NCI-H1105 (cell line): Measurements from ENCODE around the gene UGT1A8.
"Not testable (repeated sequence)": the region's sequence is repeated elsewhere in the genome, so short reads cannot be mapped to it uniquely, and the experiment has no call there.

Source experiments
- DNase-seq: peaks from one replicate; lab custom pipeline; 2025; lab: John Stamatoyannopoulos, UW

Gene UGT1A8

DNA sequence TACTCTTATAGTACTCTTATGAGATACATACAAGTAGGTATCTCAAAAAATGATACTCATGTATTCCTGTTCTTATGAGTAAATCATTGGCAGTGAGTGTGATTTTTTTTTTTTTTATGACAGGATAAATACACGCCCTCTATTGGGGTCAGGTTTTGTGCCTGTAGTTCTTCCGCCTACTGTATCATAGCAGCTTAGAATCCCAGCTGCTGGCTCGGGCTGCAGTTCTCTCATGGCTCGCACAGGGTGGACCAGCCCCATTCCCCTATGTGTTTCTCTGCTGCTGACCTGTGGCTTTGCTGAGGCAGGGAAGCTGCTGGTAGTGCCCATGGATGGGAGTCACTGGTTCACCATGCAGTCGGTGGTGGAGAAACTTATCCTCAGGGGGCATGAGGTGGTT, at the start of gene UGT1A8:
Gene UGT1A8, plus strand, starts transcription at position 158 of the 400 bp plus-strand sequence. Its CDS starts 75 bp downstream, at position 233.
- DNase-seq = not testable (repeated sequence)

DNA sequence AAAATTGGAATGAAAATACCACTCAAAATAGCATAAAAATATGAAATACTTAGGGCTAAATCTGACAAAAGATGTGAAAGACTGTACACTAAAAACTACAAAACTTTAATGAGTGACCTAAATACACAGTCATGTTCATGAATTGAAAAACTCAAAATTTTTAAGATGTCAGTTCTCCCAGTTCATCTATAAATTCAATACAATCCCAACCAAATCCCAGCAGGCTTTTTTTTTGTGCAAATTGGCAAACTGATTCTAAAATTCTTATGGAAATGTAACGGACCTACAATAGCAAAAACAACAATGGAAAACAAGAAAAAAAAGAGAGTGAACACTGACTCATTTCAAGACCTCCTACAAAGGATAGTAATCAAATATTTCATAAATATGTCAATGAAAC, 46.4 kb upstream of the UGT1A8 start:
- DNase-seq = no peak

DNA sequence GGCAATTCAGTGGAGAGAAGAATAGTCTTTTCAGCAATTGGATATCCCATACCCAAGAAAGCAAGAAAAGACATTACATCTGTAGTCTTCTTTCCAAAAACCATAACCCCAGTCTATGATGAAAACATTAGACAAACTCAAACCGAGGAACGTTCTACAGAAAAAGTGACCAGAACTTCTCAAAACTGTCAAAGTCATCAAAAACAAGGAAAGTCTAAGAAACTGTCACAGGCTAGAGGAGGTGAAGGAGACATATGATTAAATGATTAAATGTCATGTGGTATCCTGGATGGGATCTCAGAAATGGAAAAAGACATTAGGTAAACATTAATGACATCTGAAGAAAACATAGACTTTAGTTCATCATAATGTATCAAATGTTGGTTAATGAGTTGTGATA, 46.0 kb upstream of the UGT1A8 start:
- no peak for DNase-seq

DNA sequence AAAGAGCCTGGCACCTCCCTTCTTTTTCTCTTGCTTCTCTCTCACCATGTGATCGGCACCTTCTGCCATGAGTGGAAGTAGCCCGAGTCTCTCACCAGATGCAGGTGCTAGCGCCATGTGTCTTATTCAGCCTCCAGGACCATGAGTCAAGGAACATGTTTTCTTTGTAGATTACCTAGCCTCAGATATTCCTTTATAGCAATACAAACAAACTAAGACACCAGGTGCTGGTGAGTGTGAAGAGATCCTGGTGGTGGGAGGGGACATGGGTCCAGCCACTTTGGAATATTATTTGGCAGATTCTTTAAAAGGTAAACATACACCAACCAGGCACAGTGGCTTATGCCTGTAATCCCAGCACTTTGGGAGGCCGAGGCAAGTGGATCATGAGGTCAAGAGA, 45.0 kb upstream of the UGT1A8 start:
- DNase-seq = no peak

DNA sequence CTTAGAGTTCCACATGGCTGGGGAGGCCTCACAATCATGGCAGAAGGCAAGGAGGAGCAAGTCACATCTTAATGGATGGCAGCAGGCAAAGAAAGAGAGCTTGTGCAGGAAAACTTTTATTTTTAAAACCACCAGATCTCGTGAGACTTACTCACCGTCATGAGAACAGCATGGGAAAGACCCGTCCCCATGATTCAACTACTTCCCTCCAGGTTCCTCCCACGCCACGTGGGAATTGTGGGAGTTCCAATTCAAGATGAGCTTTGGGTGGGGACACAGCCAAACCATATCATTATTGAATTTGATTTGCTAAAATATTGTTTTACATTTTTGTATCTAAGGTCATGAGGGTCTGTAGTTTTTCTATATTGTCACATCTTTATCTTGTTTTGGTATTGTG, 40.1 kb upstream of the UGT1A8 start:
- not testable (repeated sequence) for DNase-seq

DNA sequence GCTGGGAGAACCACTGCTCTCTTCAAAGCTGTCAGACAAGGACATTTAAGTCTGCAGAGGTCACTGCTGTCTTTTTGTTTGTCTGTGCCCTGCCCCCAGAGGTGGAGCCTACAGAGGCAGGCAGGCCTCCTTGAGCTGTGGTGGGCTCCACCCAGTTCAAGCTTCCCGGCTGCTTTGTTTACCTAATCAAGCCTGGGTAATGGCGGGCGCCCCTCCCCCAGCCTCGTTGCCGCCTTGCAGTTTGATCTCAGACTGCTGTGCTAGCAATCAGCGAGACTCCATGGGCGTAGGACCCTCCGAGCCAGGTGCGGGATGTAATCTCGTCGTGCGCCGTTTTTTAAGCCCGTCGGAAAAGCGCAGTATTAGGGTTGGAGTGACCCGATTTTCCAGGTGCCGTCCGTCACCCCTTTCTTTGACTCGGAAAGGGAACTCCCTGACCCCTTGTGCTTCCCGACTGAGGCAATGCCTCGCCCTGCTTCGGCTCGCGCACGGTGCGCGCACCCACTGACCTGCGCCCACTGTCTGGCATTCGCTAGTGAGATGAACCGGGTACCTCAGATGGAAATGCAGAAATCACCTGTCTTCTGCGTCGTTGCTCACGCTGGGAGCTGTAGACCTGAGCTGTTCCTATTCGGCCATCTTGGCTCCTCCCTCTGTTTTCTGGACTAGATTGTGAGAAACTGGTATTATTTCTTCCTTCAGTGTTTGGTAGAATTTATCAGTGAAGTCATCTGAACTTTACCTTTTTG, 34.0 kb upstream of the UGT1A8 start:
- DNase-seq = not testable (repeated sequence)

DNA sequence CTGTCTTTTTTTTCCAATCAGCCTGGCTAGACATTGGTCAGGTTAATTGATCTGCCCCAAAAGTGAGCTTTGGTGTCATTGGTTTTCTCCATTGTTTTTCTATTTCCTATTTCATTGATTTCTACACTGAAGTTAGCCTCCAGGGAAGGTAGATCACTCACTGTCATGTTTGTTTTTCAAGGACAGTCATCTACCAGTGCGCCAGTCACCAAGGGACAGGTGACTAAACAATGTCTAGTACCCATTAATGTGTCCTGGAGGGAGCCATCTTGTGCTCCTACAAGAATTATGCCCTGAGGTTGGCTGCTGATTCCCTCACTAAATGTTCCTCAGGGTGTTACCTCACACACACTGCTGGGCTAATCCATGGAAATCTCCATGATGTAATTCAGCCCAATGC, 33.2 kb upstream of the UGT1A8 start:
- DNase-seq = no peak

DNA sequence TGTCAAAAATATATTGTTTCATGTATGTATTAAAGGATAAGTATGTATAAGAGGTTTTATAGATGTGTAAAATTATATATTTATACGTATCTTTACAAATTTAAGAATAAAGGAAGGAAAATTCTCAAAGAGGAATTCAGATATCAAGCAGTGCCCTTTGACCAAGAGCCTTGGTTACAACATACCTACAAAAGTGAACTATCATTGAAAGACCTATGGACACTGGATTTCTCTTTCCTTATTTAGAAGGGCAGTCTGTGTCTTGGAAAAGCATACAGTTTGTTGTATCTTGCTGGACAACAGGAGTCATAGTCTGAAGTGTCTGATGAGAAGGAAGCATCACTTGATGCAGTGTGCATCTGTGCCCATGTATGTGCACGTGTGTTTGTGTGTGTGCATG, 29.0 kb upstream of the UGT1A8 start:
- DNase-seq = no peak

DNA sequence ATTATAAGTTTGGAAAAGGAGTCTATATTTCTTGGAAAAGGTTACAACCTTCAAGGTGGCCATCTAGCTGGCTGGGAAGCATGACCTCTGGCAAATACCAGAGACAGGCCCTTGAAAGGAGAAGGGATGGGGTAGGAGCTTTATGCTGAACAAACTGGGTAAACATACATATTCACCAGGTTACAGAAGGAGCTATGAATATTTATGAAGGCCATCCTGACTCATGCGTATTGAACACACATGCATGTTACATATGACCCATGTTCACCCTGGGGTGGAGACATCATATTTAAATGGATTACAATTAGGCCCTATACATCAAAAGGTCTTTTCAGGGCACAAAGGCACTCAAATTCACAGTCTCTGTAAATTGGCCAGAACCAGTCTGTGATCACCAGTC, 24.7 kb upstream of the UGT1A8 start:
- not testable (repeated sequence) for DNase-seq

DNA sequence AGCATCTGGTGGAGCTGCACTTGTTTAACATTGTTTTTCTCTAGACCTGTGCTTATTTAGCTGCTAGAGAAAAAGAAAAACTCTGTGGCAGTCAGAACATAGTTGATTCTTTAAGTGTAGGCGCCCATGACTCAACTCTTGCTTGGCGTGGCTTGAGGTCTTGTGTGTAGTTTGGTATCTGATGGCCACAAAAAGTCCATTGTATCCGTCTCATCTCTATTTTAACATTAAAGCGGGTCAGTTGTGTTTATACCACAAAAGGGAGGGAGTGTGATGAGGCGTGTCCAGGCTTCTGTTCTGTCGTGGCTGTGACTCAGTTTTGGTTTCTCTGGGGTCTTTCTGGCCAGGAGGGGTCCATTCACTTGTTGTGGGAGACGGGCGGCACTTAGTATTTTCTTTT, 24.2 kb upstream of the UGT1A8 start:
- no peak for DNase-seq

DNA sequence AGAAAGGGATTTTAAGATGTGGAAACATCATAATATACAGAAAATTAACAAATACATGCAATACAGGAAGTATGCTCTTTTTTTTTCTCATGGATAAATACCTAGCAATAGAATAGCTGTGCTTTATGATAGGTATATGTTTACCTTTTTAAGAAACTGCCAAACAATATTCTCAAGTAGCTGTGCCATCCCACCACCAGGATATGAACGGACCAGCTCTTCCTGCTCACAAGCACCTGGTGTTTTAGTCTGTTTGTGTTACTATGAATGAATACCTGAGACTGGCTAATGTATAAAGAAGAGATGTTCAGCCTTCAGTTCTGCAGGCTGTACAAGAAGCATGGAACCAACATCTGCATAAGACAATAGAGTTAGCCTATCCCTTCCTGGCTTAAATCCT, 19.9 kb upstream of the UGT1A8 start:
- no peak for DNase-seq

DNA sequence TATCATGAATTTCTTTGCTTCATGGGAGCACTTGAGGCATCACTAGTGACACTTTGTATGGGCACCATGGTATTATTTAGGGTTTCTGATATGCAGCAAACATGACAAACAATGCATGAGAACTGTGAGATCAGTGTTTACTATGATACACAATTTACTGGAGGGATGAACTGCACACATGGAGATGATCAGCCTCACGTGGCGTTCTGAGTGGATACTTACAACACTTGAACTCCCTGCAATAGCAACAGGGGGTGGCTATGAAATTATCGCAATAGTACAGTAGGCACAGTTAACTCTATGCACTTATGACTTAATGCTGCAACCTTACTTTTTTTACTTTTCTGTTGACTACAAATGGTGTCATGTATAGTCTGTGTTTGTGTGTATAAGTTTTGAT, 18.5 kb upstream of the UGT1A8 start:
- DNase-seq = no peak

DNA sequence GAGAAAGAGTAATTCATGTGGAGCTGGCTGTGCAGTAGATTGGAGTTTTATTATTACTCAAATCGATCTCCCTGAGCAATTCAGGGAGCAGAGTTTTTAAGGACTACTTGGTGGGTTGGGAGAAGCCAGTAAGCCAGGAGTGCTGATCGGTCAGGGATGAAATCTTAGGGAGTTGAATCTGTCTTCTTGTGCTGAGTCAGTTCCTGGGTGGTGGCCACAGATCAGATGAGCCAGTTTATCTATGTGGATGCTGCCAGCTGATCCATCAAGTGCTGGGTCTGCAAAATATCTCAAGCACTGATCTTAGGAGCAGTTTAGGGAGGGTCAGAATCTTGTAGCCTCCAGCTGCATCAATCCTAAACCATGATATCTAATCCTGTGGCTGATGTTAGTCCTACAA, 17.0 kb upstream of the UGT1A8 start:
- no peak for DNase-seq

DNA sequence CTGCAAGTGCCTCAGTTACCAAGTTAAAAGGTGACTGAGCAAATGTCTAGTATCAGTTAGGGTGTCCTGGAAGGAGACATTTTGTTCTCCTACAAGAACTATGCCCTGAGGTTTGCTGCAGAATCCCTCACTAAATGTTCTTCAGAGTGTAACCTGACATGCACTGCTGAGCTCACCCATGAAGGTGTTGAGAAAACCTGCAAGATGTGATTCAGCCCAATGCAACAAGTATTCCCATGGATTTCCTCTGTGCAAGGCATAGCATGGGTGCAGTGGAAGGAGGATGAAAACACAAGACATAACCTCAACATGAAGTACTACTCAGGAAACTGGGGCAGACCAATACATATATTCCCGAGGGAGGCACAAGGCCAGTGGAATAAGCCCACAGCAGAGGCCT, 15.4 kb upstream of the UGT1A8 start:
- no peak for DNase-seq

DNA sequence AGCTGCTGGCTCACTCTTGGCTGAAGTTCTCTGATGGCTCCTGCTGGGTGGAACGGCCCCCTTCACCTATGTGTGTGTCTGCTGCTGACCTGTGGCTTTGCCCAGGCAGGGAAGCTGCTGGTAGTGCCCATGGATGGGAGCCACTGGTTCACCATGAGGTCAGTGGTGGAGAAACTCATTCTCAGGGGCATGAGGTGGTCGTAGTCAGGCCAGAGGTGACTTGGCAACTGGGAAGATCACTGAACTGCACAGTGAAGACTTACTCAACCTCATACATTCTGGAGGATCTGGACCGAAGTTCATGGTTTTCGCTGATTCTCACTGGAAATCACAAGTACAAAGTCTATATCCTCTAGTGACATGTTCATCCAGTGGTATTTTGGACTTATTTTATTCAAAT, 13.9 kb upstream of the UGT1A8 start:
- DNase-seq = no peak

DNA sequence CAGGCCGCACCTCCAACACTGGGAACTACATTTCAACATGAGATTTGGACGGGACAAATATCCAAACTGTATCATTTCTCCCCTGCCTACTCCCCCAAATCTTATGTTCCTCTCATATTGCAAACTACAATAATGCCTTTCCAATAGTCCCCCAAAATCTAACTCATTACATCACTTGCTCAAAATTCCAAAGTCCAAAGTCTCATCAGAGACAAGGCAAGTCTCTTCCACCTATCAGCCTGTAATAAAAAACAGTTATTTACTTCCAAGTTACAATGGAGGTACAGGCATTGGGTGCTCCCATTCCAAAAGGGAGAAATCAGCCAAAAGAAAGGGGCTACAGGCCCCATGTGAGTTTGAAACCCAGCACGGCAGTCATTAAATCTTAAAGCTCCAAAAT, 12.6 kb upstream of the UGT1A8 start:
- no peak for DNase-seq

DNA sequence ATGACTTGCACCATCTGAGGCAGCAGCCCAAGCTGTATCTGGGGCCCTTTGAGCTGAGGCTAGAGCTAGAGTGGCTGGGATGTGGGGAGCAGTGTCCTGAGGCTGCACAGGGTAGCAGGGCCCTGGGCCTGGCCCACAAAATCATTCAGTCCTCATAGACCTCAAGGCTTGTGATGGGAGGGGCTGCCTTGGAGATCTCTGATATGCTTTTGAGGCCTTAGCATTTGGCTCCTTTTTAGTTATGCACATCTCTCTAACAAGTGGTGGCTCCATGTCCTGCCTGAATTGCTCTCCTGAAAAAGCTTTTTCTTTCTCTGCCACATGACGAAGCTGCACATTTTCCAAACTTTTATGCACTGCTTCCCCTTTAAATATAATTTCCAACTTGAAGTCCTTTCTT, 11.8 kb upstream of the UGT1A8 start:
- no peak for DNase-seq

DNA sequence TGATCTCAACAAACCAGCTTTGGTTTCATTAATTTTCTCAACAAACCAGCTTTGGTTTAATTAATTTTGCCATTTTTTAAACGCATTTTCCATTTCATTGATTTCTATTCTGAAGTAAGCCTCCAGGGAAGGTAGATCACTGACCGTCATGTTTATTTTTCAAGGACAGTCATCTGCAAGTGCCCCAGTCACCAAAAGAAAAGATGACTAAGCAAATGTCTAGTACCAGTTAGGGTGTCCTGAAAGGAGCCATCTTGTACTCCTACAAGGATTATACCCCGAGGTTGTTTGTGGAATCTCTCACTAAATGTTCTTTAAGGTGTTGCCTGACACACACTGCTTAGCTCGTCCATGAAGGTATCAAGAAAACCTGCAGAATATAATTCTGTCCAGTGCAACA, 6.1 kb upstream of the UGT1A8 start:
- no peak for DNase-seq

DNA sequence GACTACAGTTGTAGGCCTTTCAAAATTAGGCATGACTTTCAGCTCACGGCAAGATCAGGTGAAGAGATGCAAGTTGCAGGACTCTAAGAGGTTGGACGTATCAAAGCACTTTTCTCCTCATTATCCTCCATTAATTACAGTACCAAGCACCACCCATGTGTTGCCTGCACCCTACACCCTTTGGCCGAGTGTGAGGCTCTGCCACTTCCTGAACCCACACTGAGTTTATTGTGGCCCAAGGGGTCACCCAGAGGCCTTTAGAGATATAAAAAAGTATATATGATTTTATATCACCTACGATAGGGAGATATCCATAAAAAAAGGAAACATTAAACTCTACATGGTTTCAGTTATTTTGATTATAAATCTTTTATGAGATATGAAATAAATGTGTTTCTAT, 2.8 kb downstream of the UGT1A8 start:
- no peak for DNase-seq

DNA sequence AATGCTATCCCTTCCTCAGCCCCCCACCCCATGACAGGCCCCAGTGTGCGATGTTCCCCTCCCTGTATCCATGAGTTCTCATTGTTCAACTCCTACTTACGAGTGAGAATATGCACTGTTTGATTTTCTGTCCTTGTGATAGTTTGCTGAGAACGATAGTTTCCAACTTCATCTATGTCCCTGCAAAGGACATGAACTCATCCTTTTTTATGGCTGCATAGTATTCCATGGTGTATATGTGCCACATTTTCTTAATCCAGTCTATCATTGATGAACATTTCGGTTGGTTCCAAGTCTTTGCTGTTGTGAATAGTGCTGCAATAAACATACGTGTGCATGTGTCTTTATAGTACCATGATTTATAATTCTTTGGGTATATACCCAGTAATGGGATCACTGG, 4.4 kb downstream of the UGT1A8 start:
- not testable (repeated sequence) for DNase-seq

DNA sequence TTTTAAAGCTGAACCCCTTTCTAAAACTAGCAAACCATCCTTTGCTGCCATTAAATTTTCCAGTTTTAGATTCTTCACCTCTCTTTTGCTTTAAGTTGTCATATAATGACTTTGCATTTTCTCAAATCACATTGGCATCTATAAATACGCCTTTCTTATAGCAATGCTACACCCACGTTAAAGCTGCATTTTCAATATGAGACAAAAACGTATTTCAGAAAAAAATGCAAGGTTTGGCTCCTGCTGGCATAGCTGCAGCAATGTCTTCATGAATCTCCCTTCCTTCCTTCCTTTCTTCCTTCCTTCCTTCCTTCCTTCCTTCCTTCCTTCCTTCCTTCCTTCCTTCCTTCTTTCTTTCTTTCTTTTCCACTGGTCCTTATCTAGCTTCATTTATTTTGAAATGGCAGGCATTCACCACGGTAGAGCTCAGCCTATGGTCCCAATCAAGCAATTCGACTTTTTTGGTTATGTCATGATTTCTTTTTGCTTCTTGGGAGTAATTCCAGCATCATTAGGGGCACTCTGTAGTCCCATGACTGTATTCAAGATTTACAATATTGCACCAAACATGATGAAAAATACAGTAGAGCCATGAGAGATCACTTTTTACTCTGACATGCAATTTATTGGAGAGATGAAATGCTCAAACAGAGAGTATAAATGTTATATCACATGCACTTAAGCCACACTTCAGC, 10.0 kb downstream of the UGT1A8 start:
- DNase-seq = no peak

DNA sequence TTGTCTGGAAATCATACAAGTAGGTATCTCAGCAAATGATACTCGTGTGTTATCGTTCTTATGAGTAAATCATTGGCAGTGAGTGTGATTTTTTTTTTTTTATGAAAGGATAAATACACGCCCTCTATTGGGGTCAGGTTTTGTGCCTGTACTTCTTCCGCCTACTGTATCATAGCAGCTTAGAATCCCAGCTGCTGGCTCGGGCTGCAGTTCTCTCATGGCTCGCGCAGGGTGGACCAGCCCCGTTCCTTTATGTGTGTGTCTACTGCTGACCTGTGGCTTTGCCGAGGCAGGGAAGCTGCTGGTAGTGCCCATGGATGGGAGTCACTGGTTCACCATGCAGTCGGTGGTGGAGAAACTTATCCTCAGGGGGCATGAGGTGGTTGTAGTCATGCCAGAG, 18.9 kb downstream of the UGT1A8 start, which contains the start of gene UGT1A10:
Gene UGT1A10, plus strand, starts transcription at position 143 of the 400 bp plus-strand sequence. Its CDS starts 75 bp downstream, at position 218.
- not testable (repeated sequence) for DNase-seq

DNA sequence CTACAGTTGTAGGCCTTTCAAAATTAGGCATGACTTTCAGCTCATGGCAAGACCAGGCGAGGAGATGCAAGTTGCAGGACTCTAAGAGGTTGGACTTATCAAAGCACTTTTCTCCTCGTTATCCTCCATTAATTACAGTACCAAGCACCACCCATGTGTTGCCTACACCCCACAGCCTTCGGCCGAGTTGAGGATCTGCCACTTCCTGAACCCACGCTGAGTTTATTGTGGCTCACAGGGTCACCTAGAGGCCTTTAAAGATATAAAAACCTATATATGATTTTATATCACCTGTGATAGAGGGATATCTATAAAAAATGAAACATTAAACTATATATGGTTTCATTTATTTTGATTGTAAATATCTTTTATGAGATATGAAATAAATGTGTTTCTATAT, 21.4 kb downstream of the UGT1A8 start:
- no peak for DNase-seq

DNA sequence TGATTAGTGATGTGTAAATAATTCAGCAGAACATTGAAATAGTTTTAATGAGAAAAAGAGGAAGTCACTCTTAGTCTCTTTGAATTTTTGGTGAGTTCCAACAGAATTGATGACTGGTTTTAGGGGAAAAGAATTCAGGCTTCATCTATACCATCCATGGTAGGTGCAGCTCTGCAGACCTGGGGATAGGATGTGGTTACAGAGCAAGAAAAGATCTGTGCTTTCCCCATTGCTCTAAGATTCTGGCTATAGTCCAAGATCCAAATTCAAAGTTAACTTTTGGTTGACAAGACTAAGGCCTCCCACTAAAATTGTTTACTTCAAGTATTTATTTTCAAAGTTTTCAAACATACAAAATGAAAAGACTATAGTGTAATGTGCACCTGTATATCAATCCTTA, 22.4 kb downstream of the UGT1A8 start:
- DNase-seq = no peak
